NCI-H2227 (cell line): Measurements from ENCODE around the gene NDUFA12.
"Not testable (repeated sequence)": the region's sequence is repeated elsewhere in the genome, so short reads cannot be mapped to it uniquely, and the experiment has no call there.

ENCODE experiments used
- DNase-seq: peaks from one replicate; lab custom pipeline; 2025; ENCODE audit not compliant: unreplicated experiment; lab: John Stamatoyannopoulos, UW

NDUFA12 gene

GRCh38 chr12:95003213-95003920 is at the start of gene NDUFA12:
Gene NDUFA12 (minus strand): TSS chr12:95003697. CDS start chr12:95003680, 17 bp downstream.
- peak; percentile 99 for DNase-seq

DNA sequence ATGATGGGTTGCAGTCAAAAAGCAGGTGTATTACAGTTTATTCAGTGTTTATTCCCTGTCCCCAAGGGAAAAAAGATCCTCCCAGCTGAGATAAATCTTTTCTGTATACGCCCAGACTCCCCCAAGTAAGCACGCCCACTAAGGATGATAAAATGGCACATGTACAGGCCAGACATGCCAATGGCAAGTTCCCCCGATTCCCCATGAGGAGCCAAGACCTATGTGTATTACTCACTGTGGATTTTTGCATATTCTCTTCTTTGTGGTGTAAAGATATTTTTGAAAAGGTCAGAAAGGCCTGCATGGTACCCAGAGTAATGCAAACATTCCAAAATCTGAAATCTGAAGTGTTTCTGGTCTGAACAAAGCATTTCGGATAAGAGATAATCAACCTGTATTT is 47.7 kb upstream of the NDUFA12 start:
- DNase-seq, result no peak

- no peak for DNase-seq
Observed at GRCh38 chr12:95037906-95038305, 34.4 kb upstream of the NDUFA12 start.

- DNase-seq, result no peak
Observed at GRCh38 chr12:95034750-95035149, 31.3 kb upstream of the NDUFA12 start.

DNA sequence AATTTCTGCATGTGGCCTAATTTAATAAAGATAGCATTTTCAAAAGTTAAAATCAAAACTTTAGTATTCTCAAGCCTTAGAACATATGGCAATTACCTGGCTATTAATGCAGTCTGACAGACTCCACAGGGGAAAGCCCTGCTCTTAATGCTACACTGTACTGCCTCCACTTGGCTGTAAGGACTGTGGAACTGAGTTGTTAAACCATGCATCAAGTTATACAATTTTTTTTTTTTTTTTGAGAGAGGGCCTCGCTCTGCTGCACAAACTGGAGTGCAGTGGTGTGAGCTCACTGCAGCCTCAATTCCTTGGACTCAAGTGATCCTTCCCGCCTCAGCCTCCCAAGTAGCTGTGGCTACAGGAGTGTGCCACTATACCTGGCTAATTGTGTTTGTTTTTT is 19.0 kb upstream of the NDUFA12 start:
- no peak for DNase-seq

- no peak for DNase-seq
Observed at GRCh38 chr12:95017482-95017881, 14.0 kb upstream of the NDUFA12 start.

DNA sequence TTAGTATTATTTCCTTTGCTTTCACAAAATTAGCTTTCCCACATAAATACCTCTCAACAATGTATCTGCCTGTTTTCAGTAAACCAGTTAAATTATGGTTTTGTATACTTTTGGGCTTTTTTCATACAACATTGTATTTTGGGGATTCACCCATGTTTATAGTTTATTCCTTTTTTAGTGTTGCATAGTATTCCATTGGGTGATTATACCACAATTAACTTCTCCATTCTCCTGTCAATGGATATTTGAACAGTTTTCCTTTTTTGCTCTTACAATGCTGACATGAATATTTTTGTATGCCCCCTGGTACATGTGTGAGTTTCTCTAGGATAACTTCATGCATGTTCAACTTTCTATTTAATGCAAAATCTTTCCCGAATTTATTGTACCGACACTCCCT is 12.6 kb upstream of the NDUFA12 start:
- DNase-seq, result no peak

DNA sequence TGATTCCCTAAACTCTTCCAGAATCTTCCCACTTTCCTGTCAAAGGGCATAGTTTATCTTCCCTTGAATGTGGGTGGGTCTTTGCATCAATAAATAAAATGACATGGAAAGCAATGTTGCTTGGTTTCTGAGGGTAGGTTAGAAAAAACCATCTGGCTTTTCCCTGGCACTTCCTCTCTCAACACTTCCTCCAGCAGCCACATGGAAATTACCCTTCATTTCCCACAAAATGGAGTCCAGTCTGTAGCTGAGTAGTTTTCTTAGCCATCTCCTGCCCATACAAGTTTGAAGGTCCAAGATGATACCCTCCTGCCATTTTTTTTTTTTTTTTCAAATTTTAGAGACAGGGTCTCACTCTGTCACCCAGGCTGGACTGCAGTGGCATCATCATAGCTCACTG is 11.1 kb upstream of the NDUFA12 start:
- no peak for DNase-seq

GRCh38 chr12:95006206-95006605 is 2.7 kb upstream of the NDUFA12 start:
- no peak for DNase-seq

GRCh38 chr12:95004610-95005009 is 1.1 kb upstream of the NDUFA12 start:
- DNase-seq, result no peak

DNA sequence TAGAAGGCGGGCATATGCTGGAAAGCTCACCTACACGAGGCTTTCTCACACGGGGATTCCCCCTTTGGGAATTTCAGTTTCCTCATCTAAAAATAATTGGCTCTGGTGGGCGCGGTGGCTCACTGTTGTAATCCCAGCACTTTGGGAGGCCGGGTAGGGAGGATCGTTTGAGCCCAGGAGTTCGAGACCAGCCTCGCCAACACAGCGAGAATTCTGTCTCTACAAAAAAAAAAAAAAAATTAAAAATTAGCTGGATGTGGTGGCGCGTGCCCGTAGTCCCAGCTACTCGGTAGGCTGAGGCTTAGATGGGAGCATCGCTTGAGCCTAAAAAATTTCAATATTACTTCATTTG is 400 bp upstream of the NDUFA12 start:
- no peak for DNase-seq

- DNase-seq, result no peak
Observed at GRCh38 chr12:95002754-95003153, 743 bp downstream of the NDUFA12 start.

- DNase-seq, result no peak
Observed at GRCh38 chr12:94998326-94998725, 5.2 kb downstream of the NDUFA12 start.

DNA sequence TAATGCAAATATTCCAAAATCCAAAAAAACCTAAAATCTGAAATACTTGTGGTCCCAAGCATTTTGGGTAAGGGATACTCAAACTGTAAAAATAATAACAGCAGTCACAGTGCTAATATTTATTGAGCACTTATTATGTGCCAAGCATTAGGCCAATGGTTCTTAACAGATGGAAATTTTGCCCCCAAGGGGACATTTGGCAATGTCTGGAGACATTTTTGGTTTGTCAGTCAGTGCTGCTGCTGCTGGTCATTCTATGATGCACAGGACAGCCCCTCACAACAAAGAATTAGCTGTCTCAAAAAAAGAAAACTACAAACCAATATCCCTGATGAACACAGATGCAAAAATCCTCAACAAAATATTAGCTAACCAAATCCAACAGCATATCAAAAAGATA is 5.8 kb downstream of the NDUFA12 start:
- no peak for DNase-seq

GRCh38 chr12:94997061-94997460 is 6.4 kb downstream of the NDUFA12 start:
- no peak for DNase-seq

- no peak for DNase-seq
Observed at GRCh38 chr12:94994312-94994711, 9.2 kb downstream of the NDUFA12 start.

DNA sequence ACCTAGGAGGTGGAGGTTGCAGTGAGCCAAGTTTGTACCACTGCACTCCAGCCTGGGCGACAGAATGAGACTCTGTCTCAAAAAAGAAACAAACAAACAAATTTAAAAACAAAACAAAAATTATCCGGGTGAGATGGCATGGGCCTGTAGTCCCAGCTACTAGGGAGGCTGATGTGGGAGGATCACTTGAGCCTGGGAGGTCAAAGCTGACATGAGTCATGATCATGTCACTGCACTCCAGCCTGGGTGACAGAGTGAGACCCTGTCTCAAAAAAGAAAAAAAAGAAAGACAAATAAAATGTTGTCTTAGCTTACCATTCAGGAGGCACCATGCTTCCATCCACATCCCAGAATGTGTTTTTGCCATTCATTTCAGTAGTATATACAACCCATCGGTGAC is 9.6 kb downstream of the NDUFA12 start:
- not testable (repeated sequence) for DNase-seq

- no peak for DNase-seq
Observed at GRCh38 chr12:94990222-94990621, 13.3 kb downstream of the NDUFA12 start.

GRCh38 chr12:94988471-94988870 is 15.0 kb downstream of the NDUFA12 start:
- no peak for DNase-seq

DNA sequence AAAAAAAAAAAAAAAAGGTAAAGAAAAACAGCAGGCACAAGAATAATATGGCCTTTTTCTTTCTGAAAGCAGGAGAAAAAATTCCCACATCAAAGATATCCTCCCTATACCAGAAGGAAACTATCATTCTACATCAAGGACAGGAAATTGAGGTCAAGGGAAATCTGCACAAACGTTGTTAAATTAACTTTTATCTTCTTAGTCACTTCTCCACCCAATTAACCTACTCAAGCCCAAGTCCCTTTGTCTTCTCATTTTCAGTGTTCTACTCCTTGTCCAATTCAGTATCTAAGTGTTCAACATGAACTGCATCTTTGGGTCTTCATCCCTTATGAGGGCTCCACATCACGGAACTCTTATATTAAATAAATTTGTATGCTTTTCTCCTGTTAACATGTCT is 15.7 kb downstream of the NDUFA12 start:
- DNase-seq, result no peak

DNA sequence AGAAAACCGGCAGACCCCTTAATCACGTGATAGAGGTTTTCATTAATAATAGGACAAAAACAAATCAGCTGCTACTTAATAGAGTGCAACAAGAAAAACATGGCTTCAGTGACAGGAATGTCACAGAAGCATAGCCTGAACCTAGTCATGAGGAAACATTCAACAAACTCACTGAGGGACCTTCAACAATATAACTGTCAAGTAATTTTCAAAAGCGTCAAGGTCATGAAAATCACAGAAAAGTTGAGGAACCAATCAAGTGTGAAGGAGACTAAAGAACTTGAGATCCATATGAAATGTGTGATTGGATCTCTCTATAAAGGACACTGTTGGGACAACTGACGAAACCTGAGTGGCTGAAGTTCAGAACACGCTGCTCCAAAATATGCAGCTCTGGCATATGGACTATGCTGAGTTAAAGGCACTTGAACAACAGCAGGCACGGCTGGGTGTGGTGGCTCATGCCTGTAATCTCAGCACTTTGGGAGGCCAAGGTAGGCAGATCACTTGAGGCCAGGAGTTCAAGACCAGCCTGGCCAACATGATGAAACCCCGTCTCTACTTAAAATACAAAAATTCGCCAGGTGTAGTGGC is 16.3 kb downstream of the NDUFA12 start:
- DNase-seq, result no peak

DNA sequence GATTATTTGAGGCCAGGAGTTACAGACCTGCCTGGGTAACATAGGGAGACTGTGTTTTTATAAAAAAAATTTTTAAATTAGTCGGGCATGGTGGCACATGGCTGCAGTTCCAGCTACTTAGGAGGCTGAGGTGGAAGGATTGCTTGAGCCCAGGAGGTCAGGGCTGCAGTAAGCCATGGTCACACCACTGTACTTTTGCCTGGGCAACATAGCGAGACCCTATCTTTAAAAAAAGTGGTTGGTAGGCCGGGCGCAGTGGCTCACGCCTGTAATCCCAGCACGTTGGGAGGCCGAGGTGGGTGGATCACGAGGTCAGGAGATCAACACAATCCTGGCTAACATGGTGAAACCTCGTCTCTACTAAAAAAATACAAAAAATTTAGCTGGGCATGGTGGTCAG is 18.4 kb downstream of the NDUFA12 start:
- DNase-seq, result not testable (repeated sequence)

GRCh38 chr12:94983321-94983720 is 20.2 kb downstream of the NDUFA12 start:
- DNase-seq, result no peak
